HK-2 (cell line): ENCODE measurements around the gene ST8SIA5.
A peak's percentile ranks its signal among the peaks of the same experiment; 100 is the strongest.

ENCODE experiments used
- DNase-seq: peaks from one replicate; pipeline ENCODE4 v3.0.0-alpha.2; 2018; ENCODE audit not compliant: unreplicated experiment

The ST8SIA5 gene

GRCh38 chr18:46740046-46740445, 16.8 kb downstream of the ST8SIA5 start:
- DNase-seq = no peak

- no peak for DNase-seq
Measured at GRCh38 chr18:46738491-46738890, 18.4 kb downstream of the ST8SIA5 start.

- no peak for DNase-seq
Measured at GRCh38 chr18:46736736-46737135, 20.1 kb downstream of the ST8SIA5 start.

GRCh38 chr18:46736135-46736534, 20.7 kb downstream of the ST8SIA5 start:
- no peak for DNase-seq

- no peak for DNase-seq
Measured at GRCh38 chr18:46734981-46735380, 21.9 kb downstream of the ST8SIA5 start.

GRCh38 chr18:46733872-46734271, 23.0 kb downstream of the ST8SIA5 start:
- no peak for DNase-seq

GRCh38 chr18:46732801-46733200, 24.1 kb downstream of the ST8SIA5 start:
- no peak for DNase-seq

- no peak for DNase-seq
Measured at GRCh38 chr18:46732201-46732600, 24.7 kb downstream of the ST8SIA5 start.

GRCh38 chr18:46731316-46731715, 25.5 kb downstream of the ST8SIA5 start:
- no peak for DNase-seq

GRCh38 chr18:46728219-46728930, 28.5 kb downstream of the ST8SIA5 start:
- no peak for DNase-seq

GRCh38 chr18:46727177-46727576, 29.7 kb downstream of the ST8SIA5 start:
- DNase-seq = no peak

GRCh38 chr18:46725310-46725709, 31.5 kb downstream of the ST8SIA5 start:
- DNase-seq = no peak

- no peak for DNase-seq
Measured at GRCh38 chr18:46723856-46724415, 32.9 kb downstream of the ST8SIA5 start.

- DNase-seq = no peak
Measured at GRCh38 chr18:46722051-46722450, 34.8 kb downstream of the ST8SIA5 start.

- DNase-seq = no peak
Measured at GRCh38 chr18:46721331-46721730, 35.5 kb downstream of the ST8SIA5 start.

GRCh38 chr18:46720521-46720920, 36.3 kb downstream of the ST8SIA5 start:
- no peak for DNase-seq

GRCh38 chr18:46720092-46720491, 36.8 kb downstream of the ST8SIA5 start:
- DNase-seq = no peak

GRCh38 chr18:46719388-46719787, 37.5 kb downstream of the ST8SIA5 start:
- DNase-seq = no peak

GRCh38 chr18:46718501-46719341, 38.1 kb downstream of the ST8SIA5 start:
- DNase-seq = peak; percentile 9

- no peak for DNase-seq
Measured at GRCh38 chr18:46716827-46717226, 40.0 kb downstream of the ST8SIA5 start.

GRCh38 chr18:46716336-46716735, 40.5 kb downstream of the ST8SIA5 start:
- DNase-seq = no peak

- no peak for DNase-seq
Measured at GRCh38 chr18:46715062-46715461, 41.8 kb downstream of the ST8SIA5 start.

- no peak for DNase-seq
Measured at GRCh38 chr18:46712406-46712805, 44.4 kb downstream of the ST8SIA5 start.
